NCI-H1105 treated with DMSO at 0.1 percent for 48 hours (cell line): ENCODE results near the gene FOXD4L5.
"Not testable (repeated sequence)": the region's sequence is repeated elsewhere in the genome, so short reads cannot be mapped to it uniquely, and the experiment has no call there.

Source experiments
- DNase-seq: peaks from one replicate; lab custom pipeline; 2025; lab: John Stamatoyannopoulos, UW

The FOXD4L5 gene

DNA sequence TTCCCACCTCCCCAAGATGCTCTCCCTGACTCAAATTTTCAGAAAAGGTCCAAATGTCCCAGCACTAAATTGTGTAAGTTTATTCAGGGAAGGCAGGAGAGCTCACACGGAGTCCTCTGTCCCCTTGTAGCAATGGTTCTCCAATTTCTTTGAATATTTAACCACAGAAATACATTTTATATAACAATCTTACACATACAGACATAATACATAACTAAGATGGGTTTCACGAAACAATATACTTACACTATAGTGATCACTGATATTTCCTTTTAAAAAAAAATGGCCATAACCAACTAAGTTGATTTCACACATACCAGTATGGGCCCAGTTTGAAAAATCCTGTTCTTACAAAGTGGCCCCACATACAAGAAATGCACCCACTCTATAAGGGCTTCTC lies at the start of gene FOXD4L5:
FOXD4L5 (minus strand) TSS at position 101 of the 400 bp plus-strand sequence. CDS start 832 bp downstream, outside the sequence.
- not testable (repeated sequence) for DNase-seq

DNA sequence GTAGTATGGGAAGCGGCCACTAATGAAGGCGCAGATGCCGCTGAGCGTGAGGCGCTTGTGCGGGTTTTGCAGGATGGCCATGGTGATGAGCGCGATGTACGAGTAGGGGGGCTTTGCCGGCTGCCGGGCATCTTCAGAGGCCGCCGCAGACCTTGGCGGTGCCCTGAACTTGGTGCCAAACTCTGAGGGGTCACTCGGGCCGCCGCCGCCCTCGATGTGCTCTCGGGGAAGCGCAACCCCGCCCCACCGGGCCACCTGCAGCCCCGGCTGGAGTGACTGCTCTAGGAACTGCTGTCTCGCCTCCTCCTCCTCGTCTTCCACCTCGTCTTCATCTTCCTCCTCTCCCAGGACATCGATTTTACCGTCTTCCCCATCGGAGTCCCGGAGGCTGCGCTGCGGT lies 1.1 kb downstream of the FOXD4L5 start:
- not testable (repeated sequence) for DNase-seq

DNA sequence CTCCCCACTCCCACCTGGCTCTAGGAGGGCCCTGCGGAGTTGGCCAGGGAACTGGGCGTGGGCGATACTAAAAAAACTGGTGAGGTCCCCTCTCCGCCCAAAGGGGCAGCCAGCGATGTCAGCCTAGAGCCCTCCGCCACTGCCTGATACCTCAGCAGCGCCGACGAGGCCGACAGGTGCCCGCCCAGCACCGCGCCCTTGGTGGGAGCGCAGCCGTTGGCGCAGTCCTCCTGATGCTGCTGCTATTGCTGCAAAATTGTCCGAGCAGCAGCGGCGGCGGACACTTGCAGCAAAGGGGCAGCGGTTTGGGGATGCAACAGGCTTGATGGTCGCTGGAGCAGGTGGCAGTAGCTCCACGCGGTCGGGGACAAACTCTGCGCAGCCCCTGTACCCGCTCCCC lies 2.0 kb downstream of the FOXD4L5 start:
- not testable (repeated sequence) for DNase-seq
